Daoy (cell line): ENCODE measurements around the gene ALK. TPM values are rescaled to one million over a fixed set of nuclear protein-coding genes. Genes with fewer than 3 reads are reported as not detected.
A peak's percentile ranks its signal among the peaks of the same experiment; 100 is the strongest.

Source experiments
- DNase-seq: peaks from one replicate; pipeline ENCODE4 v3.0.0-alpha.2; 2015; ENCODE audit warnings: low read depth
- total RNA-seq: library from RNA; depleted of rRNA; stranded (reverse); fragments of >200 nt; shearing (Covaris generic); gene quantifications from 2 replicates; pipeline ENCODE4 v1.2.3, GENCODE V29; 2014; rRNA removed

Gene ALK
- total RNA-seq: 0.03 and 0.11 TPM in 2 replicates

- peak; percentile 97 for DNase-seq
These were observed at the start of gene ALK for GRCh38 chr2:29921560-29921915. ALK (minus strand) TSS chr2:29921586; CDS start chr2:29920659, 927 bp downstream.

DNA sequence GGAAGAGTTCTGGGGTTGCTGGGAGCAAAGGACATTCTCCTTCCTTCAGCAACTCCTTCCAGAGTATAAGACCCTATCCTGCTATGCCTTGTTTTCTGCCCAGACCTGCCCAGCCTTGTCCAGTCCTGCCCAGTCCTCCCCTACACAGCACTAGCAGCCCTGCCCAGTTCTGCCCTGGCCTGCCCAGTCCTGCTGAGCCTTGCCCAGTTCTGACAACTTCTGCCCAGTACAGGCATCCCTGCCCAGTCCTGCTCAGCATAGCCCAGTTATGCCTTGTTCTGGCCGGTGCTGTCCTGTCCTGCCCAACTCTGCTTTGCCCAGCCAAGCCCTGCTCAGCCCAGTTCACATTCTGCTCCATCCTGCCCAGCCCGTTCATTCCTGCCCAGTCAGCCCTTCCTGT lies 44.9 kb upstream of the ALK start:
- DNase-seq: no peak

DNA sequence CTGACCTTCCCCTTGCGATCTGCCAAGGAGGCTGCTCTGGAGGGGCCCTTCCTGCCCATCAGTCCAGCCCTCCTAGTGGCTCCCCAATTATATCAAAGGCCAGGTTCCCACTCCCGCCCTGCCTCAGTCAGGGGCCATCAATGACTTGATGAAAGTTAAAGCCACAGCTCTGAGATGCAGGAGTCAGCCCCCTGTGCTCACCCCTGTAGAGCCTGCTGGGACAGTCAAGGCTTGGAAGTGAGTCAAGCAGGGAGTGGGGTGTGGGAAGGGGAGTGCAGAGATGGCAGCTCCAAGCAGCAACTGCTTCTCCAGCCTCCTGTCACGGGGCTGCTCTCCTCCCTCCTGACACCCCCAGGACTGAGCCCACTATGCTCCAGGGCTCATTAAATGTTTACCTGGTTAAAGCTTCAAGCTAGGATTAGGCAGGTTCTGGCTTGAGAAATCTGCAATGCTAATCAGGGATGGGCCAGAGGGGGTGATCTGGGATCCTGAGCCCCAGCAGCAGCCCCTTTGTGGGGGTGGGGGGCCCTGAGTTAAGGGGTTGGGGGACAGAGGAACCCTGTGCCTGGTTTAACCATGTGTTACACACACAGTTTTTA lies 42.7 kb upstream of the ALK start:
- no peak for DNase-seq

GRCh38 chr2:29962922-29963321 lies 41.5 kb upstream of the ALK start:
- no peak for DNase-seq

GRCh38 chr2:29954316-29954715 lies 32.9 kb upstream of the ALK start:
- DNase-seq: no peak

DNA sequence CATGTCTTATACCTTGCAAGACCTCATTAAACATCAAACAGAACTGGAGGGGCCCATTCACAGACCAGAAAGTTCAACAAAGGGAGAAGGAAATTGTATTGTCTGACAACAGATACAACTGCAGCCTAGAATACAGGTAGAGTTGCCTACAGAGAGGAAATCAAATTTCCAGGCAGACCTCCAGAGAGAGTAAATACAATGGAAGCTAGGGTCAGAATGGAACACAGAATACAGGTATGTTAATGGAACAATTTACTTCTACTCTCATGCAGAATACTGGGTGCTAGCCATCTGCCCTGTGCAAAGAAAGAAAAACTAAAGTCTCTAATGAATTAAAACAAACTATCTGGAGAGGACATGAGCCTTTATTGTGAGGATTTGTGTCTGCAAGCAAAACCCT lies 31.6 kb upstream of the ALK start:
- no peak for DNase-seq

DNA sequence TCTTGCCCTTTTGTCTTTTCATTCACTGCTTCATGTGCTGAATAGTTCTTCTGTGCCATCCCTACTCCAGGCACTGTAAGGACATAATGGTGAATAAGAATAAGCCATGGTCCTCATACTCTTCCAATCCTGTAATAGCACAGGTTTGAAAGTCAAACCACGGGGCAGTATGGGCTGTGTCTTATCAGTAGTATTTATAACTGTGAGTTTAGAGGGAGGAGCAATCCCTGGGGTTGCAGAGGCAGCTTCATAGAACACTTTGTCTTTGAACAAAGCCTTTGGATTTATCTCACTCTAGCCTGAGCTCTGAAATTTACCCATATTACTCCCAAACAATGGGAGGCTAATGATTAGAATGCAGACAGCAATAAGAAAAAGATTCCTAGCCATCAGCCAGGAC lies 30.2 kb upstream of the ALK start:
- DNase-seq: no peak

GRCh38 chr2:29950481-29950880 lies 29.1 kb upstream of the ALK start:
- no peak for DNase-seq

DNA sequence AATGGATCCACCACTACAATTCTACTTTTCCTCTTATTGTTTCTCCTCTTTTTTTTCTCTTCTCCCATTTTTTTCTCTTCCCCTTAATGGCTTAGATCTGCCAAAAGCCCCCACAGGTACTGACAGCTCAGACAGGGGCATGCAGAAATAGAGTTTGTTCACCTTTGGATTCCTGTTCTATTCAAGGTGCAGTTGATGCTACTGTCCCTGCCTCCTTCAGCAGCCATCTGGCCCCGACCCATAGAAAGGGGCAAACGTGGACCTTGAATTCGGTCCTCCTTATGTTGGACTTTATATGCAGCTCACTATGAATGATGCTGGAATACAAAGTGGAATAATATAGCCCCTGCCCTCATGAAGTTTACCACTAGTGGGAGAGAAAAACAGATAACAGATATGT lies 27.7 kb upstream of the ALK start:
- DNase-seq: no peak

- DNase-seq: no peak
These were observed 25.1 kb upstream of the ALK start for GRCh38 chr2:29946505-29946904.

GRCh38 chr2:29942711-29943110 lies 21.3 kb upstream of the ALK start:
- DNase-seq: no peak

GRCh38 chr2:29940706-29941105 lies 19.3 kb upstream of the ALK start:
- no peak for DNase-seq

- no peak for DNase-seq
These were observed 14.6 kb upstream of the ALK start for GRCh38 chr2:29936020-29936419.

DNA sequence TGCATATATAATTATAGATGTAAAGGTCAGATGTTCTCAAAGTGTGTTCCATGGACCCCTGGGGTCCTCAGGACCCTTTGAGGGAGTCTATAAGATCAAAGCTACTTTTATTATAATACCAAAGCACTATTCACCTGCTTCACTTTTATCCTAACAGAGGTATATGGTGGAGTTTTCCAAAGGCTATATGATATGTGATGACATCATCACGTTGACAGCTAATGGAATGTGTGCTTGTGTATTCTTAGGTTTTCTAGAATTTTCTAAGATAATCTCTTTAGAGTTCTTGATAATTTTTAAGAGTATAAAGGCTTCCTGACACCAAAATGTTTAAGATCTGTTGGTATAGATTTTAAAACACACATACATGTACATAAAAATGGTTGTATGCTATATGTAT lies 10.4 kb upstream of the ALK start:
- DNase-seq: no peak

DNA sequence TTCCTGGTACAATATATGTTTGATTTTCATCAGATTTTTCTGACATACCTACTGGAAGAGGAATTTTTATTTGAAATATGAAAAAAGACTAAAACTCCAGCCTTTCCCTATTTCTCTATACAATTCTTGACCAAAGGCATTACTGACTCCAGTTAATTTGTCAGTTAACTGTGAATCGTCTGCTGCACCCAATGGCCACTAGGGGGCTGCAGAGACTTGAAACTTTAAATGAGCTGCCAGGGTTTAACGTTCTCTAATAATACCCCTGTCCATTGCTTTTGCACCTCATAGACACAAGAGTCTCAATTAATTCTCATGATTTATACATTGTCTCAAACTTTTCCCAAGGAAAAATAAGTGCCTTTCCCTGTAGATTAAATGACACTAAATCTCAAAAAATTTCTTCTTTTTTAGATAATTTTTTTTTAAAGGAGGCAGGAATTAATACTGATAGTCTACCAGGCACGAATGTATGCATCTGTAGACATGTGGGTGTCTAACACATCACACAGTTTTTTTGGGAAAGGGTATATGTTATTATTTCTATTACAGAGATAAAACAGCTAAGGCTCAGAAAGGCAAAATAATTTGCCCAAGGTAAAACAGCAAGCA lies 1.8 kb upstream of the ALK start:
- peak; percentile 55 for DNase-seq

- no peak for DNase-seq
These were observed 1.2 kb upstream of the ALK start for GRCh38 chr2:29922605-29923004.

GRCh38 chr2:29920631-29921559 lies 491 bp downstream of the ALK start:
- DNase-seq: peak; percentile 44

GRCh38 chr2:29920130-29920577 lies 1.2 kb downstream of the ALK start:
- DNase-seq: peak; percentile 70

DNA sequence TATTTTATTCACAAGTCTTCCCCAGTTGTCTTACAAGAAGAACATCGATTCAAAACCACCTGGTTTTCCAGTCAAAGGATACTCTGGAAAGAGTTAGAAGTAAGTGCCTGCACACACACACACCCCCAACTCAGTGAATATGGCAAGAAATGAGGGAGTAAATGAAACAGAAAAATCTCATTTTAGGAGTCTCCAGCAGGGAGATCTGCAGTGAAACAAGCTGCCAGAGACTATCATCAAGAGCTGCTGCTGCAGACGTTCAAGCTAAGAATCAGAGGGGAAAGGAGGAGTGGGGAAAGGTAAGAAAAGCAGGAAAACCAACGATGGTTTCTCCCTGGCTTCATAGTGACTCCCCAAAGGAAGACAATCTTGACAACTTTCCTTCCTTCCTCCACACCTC lies 2.4 kb downstream of the ALK start:
- no peak for DNase-seq

GRCh38 chr2:29917781-29918180 lies 3.6 kb downstream of the ALK start:
- DNase-seq: no peak

DNA sequence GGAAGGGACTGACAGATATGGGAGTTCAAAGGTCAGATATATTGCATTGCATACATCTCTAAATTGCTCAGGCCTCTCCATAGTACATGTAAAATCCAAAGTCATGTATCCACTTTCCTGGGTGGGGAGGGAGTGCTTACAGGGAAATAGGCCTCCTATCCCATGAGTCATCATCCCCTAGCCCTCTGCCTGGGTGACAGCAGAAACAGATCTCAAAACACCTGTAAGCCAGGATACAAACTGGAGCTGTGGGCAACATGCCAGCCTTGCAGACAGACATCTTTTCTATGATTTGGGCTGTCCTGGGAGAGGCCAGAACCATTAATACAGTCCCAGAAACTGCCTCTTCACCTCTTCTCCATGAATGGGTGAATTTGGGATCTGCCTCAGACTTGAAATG lies 4.8 kb downstream of the ALK start:
- DNase-seq: no peak

GRCh38 chr2:29910960-29911359 lies 10.4 kb downstream of the ALK start:
- DNase-seq: no peak

DNA sequence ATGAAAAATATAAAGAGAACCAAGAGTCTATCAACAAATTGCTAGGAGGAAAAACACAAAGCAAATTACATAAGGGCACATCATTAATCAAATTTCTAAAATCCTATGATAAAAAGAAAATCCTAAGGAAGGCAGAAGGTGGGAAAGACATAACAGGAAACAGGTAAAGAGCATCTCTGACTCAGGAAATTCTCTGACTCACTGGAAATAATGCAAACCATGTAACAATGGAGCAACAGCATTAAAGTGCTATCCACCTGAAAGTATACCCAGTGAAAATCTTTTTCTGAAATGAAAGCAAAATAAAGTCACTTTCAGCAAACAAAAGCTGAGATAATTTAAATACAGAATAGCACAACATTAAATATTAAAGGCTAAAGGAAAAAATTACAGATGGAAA lies 10.9 kb downstream of the ALK start:
- no peak for DNase-seq
